Measurements from ENCODE around the gene METAP1D.
"Not testable (repeated sequence)": the region's sequence is repeated elsewhere in the genome, so short reads cannot be mapped to it uniquely, and the experiment has no call there.

Gene METAP1D

DNA sequence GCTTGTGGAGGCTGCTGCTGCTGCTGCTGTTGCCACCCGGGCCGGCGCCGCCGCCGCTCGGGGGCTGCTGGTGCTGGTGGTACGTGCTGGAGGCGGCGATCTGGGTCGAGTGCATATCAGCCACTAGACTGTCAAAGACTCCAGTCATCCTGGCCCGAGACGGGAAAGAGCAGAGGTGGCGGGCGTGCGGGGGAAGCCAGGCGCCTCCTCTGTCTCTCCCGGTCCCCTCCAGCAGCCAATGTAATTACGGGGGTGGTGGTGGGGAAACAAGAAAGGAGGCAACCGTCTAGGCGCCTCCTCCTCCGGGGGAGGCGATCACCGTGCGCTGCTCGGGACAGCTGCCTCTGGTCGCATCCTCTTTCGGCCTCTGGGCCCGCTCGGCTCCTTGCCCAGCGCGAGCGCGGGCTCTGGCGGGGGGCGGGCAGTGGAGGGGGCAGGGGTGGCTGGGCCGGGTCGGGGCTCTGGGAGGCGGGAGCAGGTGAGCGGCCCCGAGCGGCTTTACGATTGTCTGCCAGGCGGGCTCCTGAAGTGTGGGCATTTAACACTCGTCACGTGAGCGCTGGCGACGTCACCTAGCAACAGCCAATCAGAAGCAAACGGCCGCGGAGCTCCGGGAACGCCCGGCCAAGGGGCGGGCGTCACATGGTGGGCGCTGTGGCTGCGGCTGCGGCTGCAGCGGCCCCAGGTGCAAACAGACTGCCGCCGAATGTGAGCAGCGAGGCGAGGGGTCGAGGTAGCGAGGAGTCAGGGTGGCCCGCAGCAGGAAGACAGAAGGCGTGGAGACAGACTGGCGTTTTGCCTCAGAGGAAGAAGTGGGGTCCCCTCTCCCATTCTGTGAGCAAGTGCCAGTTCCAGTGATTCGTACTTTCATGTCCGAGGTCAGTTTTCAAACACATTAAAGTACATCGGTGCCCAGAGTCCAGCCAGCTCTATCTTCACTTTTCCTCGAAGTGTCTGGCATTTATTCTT lies 102.9 kb downstream of the METAP1D start, which contains the start of gene DLX2:
Gene DLX2 (minus strand): TSS at position 510 of the 969 bp plus-strand sequence. CDS start 362 bp downstream, at position 148.
- DNase-seq (ENCODE audit: low read depth), result peak; percentile 41

DNA sequence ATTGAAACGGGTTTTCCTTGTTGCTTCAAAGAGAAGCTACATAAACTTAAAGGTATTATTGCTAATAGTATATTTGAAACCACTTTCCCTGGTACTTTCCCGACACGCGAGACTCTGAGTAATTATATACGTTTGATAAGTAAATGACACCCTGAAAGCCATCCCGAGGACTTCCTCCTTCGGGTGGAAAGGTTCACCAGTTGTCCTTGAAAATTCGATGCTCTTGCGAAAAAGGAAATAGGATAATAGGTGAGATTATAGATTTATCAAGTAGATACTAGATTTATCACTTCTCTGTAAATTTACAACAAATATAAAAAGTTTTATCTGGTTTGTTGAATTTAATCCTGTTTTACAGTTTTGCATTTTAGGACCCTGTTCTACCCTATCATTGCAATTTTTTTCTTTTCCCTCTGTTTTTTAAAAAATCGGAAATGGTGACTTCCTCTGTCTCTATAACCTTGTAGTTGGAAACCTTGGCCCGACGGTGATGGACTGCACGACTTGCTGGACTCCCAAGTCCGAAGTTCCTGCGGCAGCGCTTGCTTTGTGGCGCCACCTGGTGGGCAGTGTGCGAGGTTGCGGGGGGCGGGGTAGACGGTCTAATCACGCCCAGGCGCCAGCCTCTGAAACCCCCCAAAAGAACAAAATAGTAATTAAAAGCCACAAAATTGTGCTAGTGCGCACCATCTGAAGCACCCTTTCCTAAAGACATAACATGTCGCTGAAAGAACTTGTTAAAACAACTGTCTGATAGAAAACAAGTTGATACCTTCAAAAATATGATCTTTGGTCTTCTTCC lies 103.9 kb downstream of the METAP1D start:
- DNase-seq (ENCODE audit: low read depth), result peak; percentile 54

DNA sequence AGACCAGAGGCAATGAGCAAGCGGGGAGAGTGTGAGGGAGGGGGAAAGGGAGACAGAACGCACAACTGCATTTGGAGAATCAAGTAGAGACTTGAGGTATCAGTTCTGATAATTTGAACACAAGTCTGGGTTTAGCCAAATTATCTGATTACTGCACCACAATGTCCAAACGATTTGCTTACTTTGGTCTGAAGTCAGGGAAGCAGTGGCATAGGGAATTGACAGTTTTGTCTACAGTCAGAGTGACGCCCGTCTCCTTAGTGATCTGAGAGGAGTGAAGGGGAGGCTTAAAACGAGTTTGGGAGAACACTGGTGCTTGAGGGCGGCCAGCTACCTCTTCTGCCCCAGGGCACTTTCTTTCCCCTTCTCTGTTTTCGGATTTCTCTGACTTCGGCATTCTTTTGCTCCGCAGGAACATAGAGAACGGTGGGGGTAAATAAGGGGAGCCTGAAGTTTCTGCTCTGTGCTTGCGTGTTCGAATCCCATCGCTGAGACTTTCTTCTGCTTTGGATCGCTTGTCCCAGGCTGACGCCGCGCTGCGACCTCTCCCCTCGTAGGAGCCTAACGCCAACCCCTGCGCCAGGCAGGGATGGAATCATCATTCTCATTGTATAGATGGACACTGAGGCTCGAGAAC lies 105.8 kb downstream of the METAP1D start:
- DNase-seq (ENCODE audit: low read depth), result no peak

DNA sequence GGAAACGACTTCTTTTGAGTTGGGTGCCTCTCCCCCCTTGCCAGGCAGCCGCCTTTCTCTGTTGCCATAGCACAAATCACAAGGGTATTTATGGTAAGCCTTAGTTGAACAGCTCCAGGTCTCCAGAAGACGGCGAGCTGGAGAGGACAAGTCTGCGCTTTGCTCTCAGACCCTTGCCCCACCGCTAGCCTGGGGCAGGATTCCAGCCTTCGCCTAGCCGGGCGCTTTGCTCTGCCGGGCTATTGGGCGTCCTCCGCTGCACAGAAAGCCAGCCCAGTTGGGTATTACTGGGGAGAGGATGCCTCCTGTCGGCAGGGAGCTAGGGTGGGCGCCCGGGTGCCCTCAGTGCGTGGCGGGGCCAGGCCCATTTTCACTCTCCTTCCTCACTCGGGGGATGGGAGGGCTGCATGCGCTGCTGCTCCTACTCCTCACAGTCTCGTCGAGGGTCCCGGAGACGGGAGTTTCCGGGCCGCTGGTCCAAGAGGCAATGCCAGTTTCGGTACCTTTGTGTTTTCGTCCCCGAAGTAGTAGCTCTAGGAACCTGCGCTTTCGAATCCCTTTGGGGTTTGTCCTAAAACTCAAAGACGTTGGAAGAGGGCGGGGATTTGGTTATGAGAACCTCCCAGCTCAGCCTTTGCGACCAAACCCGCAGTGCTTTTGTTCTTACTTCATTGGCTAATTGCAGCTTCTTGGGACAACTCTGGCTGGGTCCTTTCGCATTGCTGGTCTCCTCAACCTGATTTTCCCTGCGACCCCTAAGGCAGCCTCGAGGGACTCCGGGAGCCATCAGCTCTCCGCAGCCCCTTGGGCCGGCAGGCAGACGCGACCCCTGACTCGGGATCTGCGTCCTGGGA lies 106.6 kb downstream of the METAP1D start:
- no peak for DNase-seq (ENCODE audit: low read depth)

DNA sequence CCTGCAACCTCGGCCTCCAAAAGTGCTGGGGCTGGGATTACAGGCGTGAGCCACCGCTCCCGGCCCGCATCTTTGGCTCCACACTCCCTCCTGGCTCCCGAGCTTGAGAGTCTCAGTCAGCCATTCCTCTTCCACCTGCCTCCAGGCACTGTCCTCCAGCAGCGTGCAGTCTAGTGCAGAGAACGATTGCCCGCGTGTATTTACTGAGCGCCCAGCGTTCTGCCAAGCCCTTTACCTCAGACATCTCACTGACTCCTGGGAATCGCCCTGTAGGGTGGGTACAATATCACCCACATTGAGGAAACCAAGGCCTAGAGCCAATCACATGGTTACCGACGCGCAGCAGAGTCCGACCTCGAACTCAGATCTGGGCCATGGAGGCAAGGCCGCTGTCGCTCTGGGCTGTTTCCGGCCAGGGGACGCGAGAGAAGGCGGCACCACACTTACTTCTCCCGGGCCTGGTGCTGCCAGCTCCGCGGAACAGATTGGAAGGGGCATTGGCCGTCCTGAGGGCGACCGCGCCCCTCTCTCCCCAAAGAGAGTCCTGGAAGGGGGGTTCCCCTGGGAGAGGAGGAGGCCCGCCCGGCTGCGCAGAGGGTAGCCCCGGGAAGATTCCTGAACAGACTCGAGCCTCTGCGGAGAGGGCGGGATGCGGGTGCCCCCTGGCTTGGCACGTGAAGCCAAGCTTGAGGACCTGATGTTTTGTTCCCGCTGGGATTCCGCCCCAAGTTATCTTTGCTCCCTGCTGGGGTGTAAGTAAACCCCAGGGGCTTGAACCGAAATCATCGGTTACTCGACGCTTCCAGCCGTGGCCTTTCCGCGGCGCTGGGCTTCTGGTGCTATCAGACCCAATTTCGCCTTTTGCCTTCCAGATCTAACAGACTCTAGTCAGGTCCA lies 108.2 kb downstream of the METAP1D start:
- DNase-seq (ENCODE audit: low read depth), result no peak

DNA sequence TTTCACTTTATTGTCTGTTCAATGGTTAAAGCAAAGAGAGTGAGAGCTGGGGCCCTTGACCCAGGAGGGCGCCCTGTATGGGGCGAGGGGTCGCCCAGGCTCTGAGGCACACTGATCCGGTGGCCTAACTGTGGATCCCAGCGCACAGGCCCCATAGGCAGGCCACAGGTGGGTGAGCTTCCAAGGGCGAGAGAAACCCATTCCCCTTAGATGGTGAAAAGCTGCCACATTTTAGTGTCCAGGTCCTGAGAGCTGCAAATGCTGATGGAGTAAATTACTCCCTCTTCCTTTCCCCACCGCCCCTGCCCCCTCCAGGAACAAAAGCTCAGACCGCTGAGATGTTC lies 108.8 kb downstream of the METAP1D start:
- DNase-seq (ENCODE audit: low read depth), result no peak

DNA sequence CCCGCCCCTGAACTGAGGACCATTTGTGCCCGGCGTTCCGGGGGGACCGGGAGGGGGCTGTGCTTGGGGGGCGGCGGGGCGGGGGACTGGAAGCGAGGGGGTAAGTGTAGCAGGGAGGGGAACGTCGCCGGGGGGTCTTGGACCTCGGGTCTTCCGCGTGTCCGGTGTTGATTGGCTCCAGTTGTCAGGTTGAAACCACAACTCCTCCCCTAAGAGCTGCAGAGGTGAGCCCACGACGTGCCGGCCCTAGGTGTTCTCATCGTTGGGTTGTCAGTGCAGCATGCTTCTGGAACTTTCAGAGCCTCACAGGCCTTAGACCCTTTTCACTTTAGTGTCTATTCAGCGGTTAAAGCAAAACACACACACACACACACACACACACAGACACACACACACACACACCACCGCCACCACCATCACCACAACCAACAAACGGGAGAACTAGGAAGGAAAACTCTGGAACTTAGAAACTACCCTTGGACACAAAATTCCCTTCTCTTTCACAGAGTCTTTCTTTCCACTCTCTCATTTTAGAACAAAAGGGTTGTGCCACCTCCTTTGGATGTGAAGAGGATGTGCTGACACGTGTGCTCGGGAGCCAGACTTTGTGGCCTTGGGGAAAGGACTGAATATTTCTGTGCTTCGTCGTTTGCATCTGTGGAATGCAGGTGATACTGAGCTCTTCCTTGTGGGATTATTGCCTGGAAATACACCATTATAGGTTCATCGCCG lies 109.7 kb downstream of the METAP1D start:
- DNase-seq (ENCODE audit: low read depth), result no peak

DNA sequence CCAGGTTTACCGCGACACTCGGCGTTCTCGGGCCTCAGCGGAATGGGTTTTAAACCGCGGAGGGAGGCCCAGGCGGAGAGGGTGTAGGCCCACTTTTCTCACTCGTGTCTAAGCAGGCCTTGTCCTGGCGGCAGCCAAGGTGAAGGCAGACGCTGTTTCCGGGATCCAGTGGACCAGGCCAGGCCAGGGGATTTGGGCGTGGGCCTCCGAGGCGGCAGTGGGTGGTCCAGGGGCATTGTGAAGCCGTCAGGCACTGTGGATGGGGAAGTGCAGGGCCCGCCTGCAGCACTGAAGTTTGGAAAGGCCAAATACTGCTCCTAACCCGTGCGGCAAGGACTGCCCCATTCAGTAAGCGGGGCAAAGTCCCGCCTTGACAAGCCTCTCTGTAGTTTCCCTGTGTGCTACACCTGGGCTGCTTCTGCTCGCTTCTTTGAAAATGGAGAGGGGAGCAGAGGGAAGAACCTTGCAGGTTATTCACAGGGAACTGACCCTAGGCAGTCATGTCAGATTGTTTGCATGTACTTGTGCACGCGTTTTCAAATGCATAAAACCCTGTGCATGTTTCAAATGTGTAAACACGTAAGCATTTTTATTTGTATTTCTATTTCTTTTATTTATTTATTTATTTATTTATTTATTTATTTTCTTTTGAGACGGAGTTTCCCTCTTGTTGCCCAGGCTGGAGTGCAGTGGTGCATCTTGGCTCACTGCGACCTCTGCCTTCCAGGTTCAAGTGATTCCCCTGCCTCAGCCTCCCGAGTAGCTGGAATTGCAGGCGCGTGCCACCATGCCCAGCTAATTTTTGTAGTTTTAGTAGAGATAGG lies 110.4 kb downstream of the METAP1D start:
- no peak for DNase-seq (ENCODE audit: low read depth)

DNA sequence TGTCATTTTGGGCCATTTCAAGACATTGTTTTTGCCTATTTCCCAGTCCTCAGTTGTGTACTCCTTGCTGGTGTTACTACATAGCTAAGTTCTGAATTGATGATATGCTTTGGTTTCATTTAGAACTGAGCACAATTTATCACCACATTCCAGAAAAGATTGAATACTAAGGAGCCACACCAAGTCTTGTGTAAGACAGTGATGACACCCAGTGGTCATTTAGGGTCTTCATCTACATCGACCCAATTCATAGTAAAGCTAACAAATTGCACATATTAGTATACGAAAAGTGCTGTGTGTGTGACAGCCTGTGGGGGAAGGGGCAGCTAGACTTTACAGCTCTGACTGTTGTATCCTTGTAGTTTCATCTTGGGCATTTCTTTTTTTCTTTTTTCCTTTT lies 113.9 kb downstream of the METAP1D start:
- DNase-seq (ENCODE audit: low read depth), result no peak

DNA sequence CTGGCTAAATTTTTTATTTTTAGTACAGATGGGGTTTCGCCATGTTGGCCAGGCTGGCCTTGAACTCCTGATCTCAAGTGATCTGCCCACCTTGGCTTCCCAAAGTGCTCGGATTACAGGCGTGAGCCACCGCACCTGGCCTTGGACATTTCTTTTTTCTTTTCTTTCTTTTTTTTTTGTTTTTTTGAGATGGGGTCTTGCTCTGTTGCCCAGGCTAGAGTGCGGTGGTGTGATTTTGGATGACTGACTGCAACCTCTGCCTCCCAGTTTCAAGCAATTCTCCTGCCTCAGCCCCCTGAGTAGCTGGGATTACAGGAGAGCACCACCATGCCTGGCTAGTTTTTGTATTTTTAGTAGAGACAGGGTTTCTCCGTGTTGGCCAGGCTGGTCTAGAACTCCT lies 114.4 kb downstream of the METAP1D start:
- not testable (repeated sequence) for DNase-seq (ENCODE audit: low read depth)

DNA sequence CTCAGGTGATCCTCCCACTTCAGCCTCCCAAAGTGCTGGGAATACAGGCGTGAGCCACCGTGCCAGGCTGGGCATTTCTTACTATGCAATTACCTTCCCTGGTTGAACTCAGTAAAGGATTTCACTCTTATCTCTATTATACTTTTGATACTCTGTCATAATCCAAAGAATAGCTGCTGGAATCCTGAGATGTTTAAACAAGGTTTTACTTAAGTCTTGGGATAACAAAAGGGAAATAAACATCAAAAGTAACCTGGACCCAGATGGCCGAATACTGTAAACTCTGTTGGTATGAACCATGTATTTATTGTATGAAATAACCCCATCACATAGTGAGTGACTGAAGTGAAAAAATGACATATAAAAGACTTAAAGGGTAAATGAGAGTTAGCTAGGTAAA lies 114.8 kb downstream of the METAP1D start:
- DNase-seq (ENCODE audit: low read depth), result no peak

DNA sequence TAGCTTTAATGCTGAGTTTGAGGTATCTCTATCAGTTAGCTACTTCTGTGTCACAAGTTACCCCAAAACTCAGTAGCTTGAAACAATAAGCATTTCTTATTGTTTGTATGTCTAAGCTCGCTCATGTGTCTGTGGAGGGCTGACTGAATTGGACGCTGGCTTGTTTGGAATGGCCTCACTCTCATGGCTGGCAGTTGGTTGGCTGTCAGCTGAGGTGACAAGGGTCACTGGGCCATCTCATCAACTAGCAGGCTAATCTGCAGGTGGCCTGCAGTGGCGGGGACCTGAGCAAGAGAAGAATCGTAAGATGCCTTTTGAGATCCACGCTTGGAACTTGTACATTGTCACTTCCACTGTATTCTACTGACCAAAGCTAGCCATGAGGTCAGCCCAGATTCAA lies 116.4 kb downstream of the METAP1D start:
- no peak for DNase-seq (ENCODE audit: low read depth)

DNA sequence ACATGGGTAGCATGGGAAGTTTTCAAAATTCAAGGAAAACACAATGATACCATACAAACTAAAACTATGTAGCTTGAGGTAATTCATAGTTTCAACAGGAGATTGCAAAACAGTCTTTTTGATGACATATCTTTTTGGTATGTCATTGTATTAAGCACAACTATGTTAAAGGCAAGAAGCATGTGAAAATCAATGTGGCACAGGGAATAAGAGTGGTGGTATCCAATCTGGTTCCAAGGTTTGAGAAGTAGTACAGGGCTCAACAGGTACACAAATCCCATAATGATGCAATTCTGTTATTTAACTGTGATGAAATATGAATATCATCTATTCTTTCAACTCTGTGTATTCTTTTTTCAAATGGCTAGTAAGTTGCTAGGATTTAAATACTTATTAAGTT lies 119.3 kb downstream of the METAP1D start:
- no peak for DNase-seq (ENCODE audit: low read depth)

DNA sequence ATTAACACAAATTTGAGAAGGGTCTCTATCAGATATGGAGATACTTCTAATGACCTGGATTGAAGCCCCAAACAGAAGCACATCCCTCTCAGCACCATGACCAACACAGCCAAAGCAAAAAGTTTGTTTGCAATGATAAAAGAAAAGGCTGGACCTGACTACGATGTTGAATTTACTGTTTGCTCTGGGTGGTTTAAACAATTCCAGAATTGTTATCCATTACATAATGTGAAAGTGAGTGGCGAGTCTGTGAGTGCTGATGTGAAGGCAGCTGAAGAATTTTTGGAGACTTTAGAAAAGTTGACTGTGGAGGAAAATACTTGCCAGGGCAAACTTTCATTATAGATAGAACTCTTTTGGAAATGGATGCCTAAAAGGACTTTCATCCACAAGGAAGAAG lies 120.4 kb downstream of the METAP1D start:
- DNase-seq (ENCODE audit: low read depth), result no peak

DNA sequence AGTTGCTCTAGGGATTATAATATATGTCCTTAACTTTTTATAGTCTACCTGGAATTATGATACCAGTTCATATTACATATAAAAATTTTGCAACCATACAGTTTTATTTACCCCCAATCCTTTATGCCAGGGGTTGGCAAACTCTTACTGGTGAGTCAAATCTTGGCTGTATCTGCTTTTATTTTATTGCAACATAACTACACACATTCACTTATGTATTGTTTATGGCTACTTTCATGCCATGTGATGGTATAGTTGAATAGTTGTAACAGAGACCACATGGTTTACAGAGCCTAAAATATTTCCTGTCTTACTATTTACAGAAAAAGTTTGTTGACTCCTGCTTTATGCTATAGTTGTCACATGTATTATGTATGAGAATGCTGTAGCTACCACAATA lies 128.7 kb downstream of the METAP1D start:
- no peak for DNase-seq (ENCODE audit: low read depth)

DNA sequence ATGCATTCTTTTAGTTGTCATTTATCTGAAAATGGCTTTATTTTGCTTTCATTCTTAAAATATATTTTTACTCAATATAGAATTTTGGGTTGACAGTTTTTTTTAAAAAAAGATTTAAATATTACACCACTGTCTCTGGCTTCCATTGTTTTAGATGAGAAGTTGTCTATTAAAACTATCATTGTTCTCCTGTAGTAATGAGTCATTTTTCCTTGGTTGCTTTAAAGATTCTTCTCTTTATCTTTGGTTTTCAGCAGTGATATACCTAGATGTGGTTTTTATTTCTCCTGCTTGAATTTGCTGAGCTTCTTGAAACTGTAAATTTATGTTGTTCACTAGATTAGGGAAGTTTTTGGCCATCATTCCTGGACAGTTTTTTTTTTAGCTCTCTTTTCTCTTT lies 129.7 kb downstream of the METAP1D start:
- no peak for DNase-seq (ENCODE audit: low read depth)
